Upper lobe of left lung (tissue), 4 donors: ENCODE results near the gene E2F7.
A peak's percentile ranks its signal among the peaks of the same experiment; 100 is the strongest.

Experiments used
- CTCF ChIP-seq, 6 experiments: fragments of 450-650 bp in 4 of 6; fragments of 200-600 bp in 2 of 6; sonication (generic) in 2 of 6; IDR thresholded peaks; one replicate each; pipeline ENCODE4 v1.5.1; 2016 to 2019; ENCODE audit warnings: antibody characterized with exemption in 6 of 6
- POLR2A ChIP-seq, 4 donors: fragments of 450-650 bp; IDR thresholded peaks; one replicate each; pipeline ENCODE4 v1.5.1; 2016 to 2017; ENCODE audit warnings: antibody characterized with exemption in 4 of 4, mild to moderate bottlenecking in 2 of 4
- POLR2AphosphoS5 ChIP-seq, 2 donors: sonication (generic); formaldehyde crosslinking; IDR thresholded peaks; one replicate each; pipeline ENCODE4 v1.5.1; 2017; ENCODE audit warnings: antibody characterized with exemption in 2 of 2

GRCh38 chr12:77049767-77050353 lies 15.5 kb downstream of the E2F7 start:
- TF ChIP-seq POLR2A (IDR thresholded peaks at IDR 0.05) (no peak), CTCF (IDR thresholded peaks at IDR 0.05) (peak; percentile 49 to 75 (median 70)), POLR2AphosphoS5 (IDR thresholded peaks at IDR 0.05) (no peak)
